ENCODE data around the gene KIF5C.

DNA sequence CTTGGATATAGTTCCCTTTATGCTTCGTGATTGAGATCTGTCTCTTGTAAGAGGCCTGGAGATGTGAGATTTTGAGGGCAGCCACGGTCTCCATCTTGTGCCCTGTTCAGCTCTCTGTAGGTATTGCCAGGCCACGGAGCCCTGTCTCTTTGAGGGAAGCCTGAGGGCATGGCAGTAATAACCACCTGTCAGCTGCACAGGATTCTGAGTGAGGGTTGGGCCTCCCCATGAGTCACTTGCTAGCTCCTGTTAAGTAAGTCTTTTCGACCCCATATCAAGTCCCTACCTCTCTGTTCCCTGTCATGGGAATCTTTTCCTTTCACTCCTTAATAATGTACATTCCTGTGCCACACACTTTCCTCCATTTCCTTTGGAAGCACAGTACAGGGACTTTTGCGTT lies 183.9 kb downstream of the KIF5C start:
- TF ChIP-seq, protein P1, sequence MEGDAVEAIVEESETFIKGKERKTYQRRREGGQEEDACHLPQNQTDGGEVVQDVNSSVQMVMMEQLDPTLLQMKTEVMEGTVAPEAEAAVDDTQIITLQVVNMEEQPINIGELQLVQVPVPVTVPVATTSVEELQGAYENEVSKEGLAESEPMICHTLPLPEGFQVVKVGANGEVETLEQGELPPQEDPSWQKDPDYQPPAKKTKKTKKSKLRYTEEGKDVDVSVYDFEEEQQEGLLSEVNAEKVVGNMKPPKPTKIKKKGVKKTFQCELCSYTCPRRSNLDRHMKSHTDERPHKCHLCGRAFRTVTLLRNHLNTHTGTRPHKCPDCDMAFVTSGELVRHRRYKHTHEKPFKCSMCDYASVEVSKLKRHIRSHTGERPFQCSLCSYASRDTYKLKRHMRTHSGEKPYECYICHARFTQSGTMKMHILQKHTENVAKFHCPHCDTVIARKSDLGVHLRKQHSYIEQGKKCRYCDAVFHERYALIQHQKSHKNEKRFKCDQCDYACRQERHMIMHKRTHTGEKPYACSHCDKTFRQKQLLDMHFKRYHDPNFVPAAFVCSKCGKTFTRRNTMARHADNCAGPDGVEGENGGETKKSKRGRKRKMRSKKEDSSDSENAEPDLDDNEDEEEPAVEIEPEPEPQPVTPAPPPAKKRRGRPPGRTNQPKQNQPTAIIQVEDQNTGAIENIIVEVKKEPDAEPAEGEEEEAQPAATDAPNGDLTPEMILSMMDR (IDR thresholded peaks at IDR 0.05; ENCODE audit: insufficient read depth, low read length) = no peak
- TF ChIP-seq, protein P2, sequence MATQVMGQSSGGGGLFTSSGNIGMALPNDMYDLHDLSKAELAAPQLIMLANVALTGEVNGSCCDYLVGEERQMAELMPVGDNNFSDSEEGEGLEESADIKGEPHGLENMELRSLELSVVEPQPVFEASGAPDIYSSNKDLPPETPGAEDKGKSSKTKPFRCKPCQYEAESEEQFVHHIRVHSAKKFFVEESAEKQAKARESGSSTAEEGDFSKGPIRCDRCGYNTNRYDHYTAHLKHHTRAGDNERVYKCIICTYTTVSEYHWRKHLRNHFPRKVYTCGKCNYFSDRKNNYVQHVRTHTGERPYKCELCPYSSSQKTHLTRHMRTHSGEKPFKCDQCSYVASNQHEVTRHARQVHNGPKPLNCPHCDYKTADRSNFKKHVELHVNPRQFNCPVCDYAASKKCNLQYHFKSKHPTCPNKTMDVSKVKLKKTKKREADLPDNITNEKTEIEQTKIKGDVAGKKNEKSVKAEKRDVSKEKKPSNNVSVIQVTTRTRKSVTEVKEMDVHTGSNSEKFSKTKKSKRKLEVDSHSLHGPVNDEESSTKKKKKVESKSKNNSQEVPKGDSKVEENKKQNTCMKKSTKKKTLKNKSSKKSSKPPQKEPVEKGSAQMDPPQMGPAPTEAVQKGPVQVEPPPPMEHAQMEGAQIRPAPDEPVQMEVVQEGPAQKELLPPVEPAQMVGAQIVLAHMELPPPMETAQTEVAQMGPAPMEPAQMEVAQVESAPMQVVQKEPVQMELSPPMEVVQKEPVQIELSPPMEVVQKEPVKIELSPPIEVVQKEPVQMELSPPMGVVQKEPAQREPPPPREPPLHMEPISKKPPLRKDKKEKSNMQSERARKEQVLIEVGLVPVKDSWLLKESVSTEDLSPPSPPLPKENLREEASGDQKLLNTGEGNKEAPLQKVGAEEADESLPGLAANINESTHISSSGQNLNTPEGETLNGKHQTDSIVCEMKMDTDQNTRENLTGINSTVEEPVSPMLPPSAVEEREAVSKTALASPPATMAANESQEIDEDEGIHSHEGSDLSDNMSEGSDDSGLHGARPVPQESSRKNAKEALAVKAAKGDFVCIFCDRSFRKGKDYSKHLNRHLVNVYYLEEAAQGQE (IDR thresholded peaks at IDR 0.05; ENCODE audit: insufficient replicate concordance, low read depth) = no peak
- TF ChIP-seq POLR2AphosphoS5 (IDR thresholded peaks at IDR 0.05; ENCODE audit: low read depth) (no peak), GABPA (IDR thresholded peaks at IDR 0.05; ENCODE audit: low read depth) (no peak)
